HG03432 (cell line): ENCODE measurements around the gene MRFAP1L1.

ENCODE experiments used
- ATAC-seq: cut with Tn5 transposase; IDR thresholded peaks from one replicate; pipeline ENCODE4 v1.9.1; 2021; ENCODE audit warnings: mild to moderate bottlenecking, moderate library complexity; ENCODE audit not compliant: unreplicated experiment

Gene MRFAP1L1

DNA sequence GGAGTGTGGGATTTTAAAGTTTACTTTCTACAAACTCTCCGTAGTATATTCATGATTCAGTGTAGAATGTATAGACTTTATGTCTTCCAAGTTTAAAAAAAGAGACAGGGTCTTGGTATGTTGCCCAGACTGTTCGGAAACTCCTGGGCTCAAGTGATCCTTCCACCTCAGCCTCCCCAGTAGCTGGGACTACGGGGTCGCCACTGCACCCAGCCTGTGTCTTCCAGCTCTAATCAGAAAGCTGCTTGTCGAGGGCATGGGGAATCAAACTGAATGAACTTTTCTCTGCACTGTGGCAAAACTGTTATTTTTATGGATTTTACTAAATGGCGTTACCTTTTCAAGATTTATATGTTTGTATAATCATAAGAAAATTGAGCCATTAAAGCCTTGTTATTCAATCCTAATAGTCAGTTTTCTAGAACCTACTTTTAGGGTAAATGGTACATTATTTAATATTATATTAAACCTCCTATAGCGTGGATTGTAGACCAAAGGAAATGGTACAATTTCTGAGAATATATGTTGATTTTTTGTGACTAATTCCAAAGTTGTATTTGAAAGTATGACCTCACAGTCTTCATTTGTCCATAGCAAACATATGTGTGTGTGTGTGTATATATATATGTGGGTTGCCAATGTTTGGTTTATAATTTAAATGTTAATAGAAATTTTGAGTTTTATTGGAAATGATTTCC is 7.4 kb upstream of the MRFAP1L1 start:
- no peak for ATAC-seq

DNA sequence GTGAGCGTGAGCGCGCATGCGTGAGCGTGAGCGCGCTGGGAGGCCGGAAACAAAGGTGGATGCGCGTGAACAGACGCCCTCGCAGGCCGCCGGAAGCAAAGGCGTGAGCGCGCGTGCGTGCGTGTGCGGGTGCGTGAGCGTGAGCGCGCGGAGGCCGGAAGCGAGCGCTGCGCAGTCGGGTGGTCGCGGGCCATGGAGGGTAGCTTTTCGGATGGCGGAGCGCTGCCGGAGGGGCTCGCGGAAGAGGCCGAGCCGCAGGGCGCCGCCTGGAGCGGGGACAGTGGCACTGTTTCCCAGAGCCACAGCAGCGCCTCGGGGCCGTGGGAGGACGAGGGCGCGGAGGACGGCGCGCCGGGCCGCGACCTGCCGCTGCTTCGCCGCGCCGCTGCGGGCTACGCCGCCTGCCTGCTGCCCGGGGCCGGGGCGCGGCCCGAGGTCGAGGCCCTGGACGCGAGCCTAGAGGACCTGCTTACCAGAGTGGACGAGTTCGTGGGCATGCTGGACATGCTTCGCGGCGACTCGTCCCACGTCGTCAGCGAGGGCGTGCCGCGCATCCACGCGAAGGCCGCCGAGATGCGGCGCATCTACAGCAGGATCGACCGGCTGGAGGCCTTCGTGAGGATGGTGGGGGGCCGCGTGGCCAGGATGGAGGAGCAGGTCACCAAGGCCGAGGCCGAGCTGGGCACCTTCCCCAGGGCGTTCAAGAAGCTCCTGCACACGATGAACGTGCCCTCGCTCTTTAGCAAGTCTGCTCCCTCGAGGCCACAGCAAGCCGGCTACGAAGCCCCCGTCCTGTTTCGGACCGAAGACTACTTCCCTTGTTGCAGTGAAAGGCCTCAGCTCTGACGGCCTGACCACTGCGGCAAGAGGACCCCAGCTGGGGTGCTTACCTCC is 6.6 kb upstream of the MRFAP1L1 start, which contains the start of gene BLOC1S4:
Gene BLOC1S4, plus strand, starts transcription at position 157 of the 894 bp plus-strand sequence. Its CDS starts 36 bp downstream, at position 193.
- peak; percentile 87 for ATAC-seq

DNA sequence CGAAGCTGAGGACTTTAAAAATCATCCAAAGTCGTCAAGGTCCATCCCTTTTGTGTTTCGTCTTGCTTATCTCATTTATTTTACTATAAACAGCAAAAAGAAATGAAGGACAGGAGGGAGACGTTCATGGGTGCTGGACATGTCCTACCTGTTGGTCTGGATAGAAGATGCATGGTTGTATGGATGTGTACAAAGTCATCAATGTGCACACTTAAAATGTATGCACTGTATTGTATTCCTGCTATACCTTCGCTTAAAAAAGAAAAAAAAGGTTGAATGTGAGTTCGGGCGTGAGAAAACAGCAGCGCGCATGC is 6.0 kb upstream of the MRFAP1L1 start:
- no peak for ATAC-seq

DNA sequence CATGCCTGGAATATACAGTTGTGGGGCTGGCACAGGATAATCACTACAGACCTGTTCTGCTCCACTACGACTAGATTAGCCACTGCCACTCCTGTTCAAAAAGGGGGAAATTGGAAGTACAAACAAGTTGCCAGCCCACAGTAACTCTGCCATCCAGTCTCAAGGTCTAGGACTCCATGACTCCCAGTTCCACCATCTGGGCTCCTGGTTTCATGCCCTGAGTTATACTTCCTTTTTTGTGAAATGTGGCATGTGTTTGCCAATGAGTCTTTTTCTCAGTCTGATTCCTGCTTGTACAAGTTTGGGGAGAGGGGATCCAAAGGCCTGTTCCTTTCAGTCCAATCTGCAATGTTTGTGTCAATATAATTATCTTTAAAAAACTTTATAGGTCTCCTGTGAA is 5.3 kb upstream of the MRFAP1L1 start:
- no peak for ATAC-seq

DNA sequence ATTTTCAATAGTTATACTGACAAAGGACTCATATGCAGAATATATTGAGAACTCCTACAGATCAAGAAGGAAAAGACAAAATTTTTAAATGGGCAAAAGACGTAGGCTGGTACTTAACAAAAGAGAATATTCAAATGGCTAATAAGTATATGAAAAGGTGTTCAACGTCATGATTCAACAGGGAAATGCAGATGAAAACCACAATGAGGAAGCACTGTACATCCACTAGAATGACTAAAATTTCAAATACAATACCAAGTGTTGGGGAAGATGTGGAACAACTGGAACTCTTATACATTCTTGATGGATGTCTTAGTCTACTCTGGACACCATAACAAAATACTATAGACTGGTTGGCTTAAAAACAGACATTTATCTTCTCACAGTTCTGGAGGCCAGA is 1.3 kb upstream of the MRFAP1L1 start:
- no peak for ATAC-seq

DNA sequence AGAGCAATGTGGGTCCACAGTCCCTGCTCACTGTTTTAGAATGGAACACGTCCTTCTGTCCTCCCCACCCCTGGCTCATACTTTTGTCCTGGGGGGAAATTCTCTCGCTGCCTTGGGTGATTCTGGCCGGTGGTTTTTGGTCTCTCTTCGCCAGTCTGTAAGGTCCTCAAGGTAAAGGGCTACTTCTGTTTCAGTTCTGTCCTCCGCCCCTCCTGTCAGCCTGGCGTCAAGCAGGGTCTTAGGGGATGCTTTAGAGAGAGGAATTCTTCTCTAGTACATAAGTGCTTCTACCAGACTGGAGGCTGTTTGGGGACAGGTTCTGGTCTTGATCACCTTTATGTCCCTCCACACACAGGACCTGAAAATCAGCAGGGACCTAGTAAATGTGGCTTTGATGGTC is 617 bp upstream of the MRFAP1L1 start:
- ATAC-seq = no peak

DNA sequence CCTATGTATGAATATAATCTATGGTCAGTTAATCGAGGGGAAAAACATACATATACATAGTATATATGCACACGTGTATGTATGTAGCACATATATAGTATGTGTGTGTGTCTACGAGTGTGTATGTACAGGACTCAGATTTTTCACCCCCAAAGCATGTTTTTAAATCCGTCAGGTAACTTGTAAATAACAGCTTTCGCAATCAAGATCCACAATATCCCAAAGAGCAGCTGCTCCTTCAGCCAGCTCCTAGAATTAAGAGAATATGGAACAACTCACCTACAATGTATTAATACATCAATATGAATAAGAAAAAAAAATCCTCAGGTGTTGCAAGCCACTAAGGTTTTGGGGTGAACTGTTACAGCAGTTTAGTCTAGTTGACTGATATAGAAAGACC is 3.5 kb downstream of the MRFAP1L1 start:
- no peak for ATAC-seq

DNA sequence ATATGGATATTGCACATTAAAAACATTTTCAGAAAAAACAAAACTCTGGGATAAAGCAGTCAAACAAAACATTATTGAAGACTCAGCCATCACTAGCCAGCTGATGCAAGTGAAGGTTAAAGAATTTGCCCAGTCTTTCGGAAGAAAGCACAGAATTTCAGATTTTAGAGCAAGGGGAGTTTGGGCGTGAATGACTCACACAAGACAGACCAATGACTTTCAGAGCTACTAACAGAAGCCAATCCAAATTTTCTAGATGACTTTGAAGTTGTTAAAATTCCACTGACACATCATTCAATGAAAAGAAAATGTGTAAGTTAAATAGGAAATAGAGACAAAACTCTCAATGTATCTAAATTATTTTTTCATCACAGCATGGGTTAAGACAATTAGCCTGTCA is 4.0 kb downstream of the MRFAP1L1 start:
- no peak for ATAC-seq

DNA sequence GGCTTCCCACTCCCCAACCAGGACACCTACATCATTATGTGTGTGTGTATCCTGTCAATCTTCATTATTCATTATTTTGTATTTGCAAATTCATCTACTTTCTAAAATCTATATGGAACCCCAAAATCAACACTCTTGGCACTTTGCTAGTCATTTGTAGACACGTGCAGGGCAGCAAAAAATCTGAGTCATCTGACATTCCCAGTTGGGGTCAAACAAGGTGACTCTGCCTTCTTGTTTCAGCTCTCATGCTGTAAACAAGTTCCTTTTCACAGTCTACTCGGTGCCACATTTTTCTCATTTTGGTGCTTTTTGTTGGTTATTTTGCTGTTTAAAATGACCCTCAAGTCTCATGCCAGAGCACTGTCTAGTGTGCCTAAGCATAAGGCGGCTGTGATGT is 5.9 kb downstream of the MRFAP1L1 start:
- no peak for ATAC-seq

DNA sequence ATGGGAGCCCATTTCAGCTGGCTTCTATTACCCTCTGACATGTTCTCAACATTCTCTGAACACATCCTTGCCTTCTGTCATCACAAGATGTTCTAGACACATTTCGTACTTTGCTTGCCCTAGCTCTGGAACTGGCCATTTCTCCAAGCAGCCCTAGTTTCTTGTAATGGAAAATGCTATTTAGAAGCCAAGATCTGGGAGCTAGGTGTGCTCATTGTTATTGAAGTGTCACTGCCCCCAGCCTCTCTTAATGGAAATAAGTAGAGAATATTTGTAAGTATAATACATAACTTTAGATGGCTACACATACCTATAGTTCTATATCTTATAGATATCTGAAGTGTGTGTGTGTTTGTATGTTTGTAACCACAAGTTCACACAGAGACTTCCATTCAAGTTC is 6.9 kb downstream of the MRFAP1L1 start:
- ATAC-seq = no peak

DNA sequence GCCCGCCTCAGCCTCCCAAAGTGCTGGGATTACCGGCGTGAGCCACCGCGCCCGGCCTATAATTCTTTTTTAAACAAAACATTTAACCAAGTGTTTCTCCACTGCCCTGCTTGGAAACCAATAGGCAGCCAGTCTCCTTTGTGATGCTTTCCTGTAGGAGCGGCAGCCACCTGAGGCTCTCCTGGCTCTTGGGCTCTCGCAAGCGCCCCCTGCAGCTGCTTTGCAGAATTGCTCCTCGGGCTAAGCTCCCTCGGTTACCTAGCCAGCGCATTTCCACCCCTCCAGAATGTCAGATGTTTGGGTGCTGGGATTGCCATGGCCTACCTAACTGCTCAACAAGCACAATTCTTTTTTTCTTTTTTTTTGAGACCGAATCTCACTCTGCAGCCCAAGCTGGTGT is 8.3 kb downstream of the MRFAP1L1 start:
- no peak for ATAC-seq

DNA sequence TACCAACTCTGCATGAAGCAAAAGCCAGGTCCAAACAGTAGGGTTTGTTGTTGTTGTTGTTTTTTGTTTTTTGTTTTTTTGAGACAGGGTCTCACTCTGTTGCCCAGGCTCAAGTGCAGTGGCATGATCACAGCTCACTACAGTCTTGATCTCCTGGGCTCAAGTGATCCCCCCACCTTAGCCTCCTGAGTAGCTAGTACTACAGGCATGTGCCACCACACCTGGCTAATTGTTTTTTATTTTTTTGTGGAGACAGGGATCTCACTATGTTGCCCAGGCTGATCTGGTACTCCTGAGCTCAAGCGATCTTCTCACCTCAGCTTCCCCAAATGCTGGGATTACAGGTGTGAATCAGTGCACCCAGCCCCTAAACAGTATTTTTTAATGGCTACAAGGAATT is 9.8 kb downstream of the MRFAP1L1 start:
- no peak for ATAC-seq

DNA sequence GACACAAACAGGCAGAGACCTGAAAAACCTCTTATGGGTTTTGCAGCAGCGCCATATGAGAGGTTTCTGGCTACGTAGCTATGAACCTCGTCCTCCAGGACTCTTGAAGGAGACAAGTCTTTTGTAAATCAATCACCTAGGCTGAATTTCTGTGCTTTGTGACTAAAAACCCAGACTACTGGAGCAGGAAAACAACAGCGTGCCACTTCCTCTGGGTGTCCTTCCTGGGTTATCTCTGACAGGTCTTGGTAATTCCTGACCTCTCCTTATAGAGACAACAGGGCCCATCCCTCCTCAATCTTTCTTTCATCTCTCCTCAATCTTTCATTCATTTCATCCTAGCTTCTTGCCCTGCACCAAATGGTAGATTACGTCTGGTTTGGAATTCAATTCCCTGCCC is 10.3 kb downstream of the MRFAP1L1 start:
- ATAC-seq = no peak

DNA sequence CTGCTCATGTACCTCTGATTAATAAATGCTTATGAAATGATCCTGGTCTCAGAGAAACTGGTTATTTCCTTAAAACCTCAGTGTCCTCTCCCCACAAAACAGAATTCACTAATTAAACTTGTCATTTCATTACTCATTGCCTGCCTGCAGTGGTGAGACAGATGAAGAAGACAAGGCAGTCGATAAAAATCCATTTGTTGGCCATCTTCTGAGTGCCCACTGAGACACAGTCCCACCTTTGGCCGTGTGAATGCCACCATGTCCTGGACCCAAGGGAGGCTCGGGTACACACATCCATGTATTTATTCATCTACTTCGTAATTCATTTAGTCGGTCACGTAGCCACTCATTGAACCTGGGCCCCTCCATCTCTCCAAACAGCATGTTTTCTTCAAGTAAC is 12.5 kb downstream of the MRFAP1L1 start:
- no peak for ATAC-seq

DNA sequence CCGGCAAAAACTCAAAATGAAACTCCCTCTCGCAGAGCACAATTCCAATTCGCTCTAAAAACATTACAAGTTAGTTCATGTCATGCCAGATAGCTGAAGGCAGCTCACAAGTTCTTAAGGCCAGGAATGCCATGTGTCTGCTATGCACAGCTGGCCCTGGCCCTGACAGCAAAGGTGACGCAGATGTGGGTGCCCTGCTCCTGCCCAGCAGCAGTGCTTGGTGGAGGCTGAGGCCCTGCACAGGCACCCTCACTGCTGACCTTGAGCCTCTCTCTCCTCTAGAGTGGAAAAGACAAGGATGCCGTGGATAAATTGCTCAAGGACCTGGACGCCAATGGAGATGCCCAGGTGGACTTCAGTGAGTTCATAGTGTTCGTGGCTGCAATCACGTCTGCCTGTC is 13.1 kb downstream of the MRFAP1L1 start:
- peak; percentile 22 for ATAC-seq

DNA sequence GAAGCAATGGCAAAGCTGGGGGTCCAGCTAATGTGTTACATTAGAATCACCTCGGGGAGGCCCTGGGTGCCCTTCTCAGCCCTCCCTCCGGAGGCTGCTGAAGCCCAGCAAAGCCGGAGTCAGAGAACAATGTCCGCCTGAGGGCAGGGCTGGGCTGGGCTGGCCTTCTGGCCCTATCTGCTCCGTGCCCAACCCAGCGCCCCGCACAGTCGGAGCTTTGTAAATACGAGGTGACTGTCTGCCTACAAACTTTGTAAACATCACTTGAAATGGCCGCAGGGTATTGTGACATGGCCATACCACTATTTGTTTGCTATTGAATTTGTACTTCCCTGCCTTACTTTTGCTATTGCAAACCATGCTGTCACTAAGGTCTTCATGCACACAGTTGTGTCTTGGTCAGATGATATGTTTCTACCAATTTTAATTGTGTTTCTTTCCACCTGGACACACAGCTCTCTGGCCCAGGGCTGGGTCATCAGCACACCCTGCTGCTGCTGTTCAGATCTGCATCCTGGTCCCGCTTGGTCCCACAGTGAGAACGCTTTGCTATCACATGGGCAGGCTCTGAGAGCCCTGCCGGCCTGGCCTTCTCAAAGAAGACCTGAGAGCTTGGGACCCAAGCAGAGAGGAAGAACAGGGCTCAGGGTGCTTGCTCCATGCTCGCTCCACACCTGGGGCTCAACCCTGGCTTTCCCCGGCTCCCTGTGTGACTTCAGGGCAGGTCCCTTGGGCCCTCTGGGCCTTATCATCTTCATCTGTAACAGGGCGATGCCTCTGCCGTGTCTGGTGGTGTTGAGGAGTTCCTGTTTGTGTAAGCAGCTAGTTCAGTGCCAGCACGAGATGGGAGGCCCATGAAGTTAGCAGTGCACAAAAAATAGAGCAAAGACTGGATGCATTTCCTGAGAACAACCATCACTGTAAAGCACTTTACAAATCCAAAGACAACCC is 13.7 kb downstream of the MRFAP1L1 start:
- peak; percentile 60 for ATAC-seq

DNA sequence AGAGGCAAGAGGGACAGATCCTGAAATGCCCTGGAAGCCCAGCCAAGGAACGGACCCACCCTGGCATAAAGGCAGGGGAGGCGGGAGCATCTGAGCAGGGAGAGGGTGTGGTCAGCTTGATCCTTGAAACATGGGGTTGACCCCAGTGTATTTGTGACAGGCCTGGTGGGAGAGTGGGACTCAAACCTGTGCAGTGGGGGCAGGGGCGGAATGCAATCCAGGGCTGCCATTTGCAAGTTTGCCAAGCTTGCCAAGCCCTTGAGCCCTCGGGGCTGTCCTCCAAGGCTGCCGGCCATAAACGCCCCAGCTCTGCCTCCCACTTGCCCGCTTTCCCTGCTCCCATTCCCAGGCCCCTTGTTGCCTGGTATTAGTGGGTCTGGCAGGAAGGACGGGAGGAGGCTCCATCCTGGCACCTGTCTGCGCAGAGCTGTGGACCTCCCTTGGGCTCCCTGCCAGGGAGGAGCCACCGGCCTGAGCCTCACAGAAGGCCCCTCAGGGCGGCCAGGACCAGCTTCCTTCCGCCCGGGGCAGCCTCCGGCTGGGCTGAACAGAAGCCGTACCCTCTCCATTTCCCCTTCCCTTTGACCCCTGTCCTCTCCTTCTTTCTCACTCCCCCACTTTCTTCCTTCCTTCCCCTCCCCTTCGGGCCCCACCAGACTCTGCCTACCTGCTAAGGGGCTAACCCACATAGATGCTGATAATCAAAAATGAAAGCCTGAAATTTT is 15.3 kb downstream of the MRFAP1L1 start:
- no peak for ATAC-seq

DNA sequence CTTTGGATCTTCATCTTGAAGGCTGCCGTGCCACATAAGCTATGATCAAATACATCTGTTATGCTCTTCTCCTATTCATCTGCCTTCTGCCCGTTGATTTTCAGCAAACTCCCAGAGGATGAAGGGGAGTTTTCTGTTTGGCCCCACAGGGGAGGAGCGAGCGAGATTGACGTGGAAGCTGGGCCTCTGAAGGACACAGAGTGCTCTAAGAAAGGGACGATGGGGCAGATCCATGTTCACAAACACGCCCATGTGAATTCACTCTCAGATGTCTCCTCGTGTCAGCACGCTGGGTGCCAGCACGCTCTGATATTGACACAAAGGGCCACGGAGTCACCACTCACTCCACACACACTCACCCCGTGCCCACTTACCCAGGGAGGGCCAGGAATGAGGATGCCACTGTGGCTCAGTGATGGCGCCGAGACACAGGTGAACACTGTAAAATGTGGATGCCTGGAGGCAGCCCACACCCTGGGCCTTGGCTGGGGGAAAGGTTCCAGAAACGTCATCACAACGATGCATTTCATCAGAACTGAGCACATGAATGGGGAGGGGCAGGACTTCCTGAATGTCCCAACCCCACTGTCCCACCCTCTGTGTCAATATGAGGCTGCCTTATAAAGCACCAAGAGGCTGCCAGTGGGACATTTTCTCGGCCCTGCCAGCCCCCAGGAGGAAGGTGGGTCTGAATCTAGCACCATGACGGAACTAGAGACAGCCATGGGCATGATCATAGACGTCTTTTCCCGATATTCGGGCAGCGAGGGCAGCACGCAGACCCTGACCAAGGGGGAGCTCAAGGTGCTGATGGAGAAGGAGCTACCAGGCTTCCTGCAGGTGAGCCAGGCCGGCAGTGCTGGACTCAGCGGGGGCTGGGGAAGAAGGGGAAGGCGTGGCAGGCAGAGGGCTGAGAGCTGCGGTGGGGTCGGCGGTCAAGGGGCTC is 16.2 kb downstream of the MRFAP1L1 start, which contains the start of gene S100P:
Gene S100P, plus strand, starts transcription at position 648 of the 946 bp plus-strand sequence. Its CDS starts 55 bp downstream, at position 703.
- no peak for ATAC-seq

DNA sequence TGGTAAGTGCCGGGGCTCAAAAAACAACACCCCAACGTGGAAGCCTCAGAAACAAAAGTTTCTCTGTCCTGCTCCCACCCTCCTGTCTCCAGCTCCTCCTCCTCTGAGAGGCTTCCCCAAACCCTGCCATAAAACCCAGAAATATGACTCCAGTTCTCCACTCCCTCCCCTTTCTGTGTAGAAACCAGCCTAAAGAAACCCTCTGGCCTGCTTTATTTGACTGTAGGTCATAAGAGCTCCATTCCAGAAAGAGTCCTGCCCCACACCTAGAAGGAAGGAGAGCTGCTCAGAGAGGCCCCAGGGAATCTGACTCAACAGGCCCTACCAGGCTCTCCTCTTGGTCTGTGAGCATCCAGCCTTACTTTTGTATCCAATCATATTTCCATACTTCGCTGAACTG is 16.9 kb downstream of the MRFAP1L1 start:
- no peak for ATAC-seq
